Natural killer cell treated with Interleukin-12 subunit alpha and Interleukin-12 subunit beta and Interleukin-15 and Interleukin-18, amount 100 ng/mL, for 72 hours (primary cell): ENCODE data around the gene PGP. TPM values are rescaled to one million over a fixed set of nuclear protein-coding genes. Genes with fewer than 3 reads are reported as not detected.

Source experiments
- ATAC-seq, 2 donors: fragments of 150-1000 bp; cut with Tn5 transposase in 1 of 2; sonication (Bioruptor Pico), chemical (Tn5 transposase) in 1 of 2; 2 replicates each; pipeline ENCODE4 v1.10.0; 2021
- DNase-seq: peaks from one replicate; pipeline ENCODE4 v3.0.0; 2022; ENCODE audit warnings: low spot score
- H3K27ac Mint-ChIP-seq, 2 donors: 1 replicate in 1 of 2; 2 replicates in 1 of 2; pipeline ENCODE4 v1.8.0; 2022; ENCODE audit warnings: mixed read lengths in 2 of 2, mild to moderate bottlenecking in 1 of 2, moderate library complexity in 1 of 2
- H3K27me3 Mint-ChIP-seq, 2 donors: 1 replicate in 1 of 2; 2 replicates in 1 of 2; pipeline ENCODE4 v1.8.0; 2022; ENCODE audit warnings: mixed read lengths in 2 of 2
- H3K36me3 Mint-ChIP-seq: one replicate; pipeline ENCODE4 v1.8.0; 2022; ENCODE audit warnings: mixed read lengths
- H3K4me1 Mint-ChIP-seq, 2 donors: 1 replicate in 1 of 2; 2 replicates in 1 of 2; pipeline ENCODE4 v1.8.0; 2022; ENCODE audit warnings: low read depth in 2 of 2, mixed read lengths in 2 of 2, mild to moderate bottlenecking in 1 of 2
- H3K4me3 Mint-ChIP-seq: one replicate; pipeline ENCODE4 v1.8.0; 2022; ENCODE audit warnings: mixed read lengths
- H3K9me3 Mint-ChIP-seq: 2 replicates; pipeline ENCODE4 v1.8.0; 2022; ENCODE audit warnings: mixed read lengths
- total RNA-seq, 2 donors: library from RNA; stranded (reverse); gene quantifications; one replicate each; pipeline ENCODE4 v1.2.3, GENCODE V29; 2022

Gene PGP
- total RNA-seq, 2 donors from 2014 or later: 18.8 to 39.8 TPM

DNA sequence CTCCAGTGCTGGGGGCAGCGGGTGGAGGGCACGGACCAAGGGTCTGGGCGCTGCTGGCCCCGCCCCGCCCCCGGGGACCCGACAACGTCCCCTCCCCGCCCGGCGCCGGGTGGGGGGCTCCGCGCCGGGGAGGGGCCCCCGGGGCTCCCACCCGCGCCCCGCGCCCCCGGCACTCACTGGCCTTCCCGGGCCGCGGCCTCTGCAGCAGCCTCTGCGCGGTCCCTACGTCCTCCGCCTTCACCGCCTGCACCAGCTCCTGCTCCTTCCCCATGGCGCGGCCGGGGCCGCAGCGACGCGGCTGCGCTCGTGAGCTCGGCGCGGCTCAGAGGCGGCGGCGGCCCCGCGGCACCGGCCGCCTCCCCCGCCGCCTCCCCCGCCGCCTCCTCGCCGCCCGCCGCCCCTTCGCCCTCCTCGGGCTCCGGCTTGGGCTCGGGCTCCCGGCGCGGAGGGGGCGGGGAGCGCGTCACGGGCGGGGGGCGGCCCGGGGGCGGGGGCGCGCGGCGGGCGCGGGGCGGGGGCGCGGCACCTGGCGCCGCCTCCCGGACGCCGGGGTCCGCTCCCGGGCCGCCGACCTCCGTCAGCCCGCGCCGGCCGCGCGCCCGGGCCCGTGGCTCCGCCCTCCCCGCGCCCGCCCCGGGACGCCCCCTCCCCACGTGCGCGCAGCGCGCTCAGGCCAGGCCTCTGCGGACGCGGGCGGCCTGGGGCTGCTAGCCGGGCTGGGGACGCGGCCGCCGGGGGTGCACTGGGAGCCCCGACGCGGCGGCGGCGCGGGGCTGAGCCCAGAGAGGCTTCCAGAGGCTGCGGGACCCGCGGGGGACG is 18.3 kb downstream of the PGP start, which contains the start of gene CASKIN1:
CASKIN1 (minus strand) TSS at position 444 of the 819 bp plus-strand sequence; CDS start at position 271, 173 bp downstream.
- Mint-ChIP-seq H3K36me3 (no peaks in the 10 kb centered on the region), H3K4me3 (peak within 1 kb of the TSS; percentile 20), H3K27me3 (peaks cover 7 to 18% of the 10 kb centered on the region in 2 donors), H3K27ac (no peak within 1 kb of the TSS), H3K9me3 (no peaks in the 10 kb centered on the region), H3K4me1 (no peaks in the 10 kb centered on the region)
- ATAC-seq (peak in 1 of 2 donors; percentile 52), DNase-seq (no peak)

DNA sequence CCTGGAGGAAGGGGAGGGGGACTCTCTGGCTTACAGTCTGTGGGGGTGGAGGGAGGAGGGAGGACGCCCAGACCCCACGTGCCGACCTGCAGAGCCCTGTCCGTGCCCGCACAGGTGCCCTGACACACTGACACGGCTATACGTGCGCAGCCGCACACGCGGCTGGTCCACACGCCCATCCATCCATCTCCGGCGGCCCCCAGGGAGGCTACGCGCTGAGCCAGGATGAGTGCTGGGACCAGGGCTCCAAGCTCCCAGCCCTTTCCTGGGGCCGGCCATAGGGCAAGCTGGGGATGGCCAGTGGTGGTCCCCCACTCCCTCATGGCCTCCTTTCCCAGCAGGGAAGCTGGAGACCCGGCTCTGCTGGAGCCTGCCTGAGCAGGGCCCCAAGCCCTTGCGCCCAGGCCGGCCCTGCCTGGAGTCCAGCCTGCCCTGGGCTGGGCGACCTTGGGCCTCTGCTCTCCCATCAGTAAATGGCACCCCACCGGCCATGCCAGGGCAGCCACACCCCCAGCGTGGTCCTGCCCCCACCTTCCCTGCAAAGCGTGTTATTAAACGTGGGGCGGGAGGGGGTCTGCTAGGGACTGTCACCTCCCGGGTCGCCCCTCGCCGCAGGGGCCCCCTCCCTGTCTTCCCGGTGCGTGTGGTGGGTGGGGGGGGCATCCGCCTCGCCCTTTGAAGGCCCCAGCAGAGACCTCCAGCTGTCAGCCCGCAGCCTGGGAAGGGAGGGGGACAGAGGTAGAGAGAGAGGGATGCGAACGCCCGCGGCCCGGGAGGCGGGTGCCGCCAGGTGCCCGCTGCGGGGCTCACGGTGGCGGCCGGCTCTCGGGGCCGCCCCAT is 19.1 kb downstream of the PGP start:
- no peaks in the 10 kb centered on the region for H3K4me1 Mint-ChIP-seq
- H3K27me3 Mint-ChIP-seq: peaks cover 7 to 18% of the 10 kb centered on the region in 2 donors
- H3K4me3 Mint-ChIP-seq: no peak overlapping the region
- no peak for ATAC-seq
- H3K27ac Mint-ChIP-seq: no peak overlapping the region
- H3K9me3 Mint-ChIP-seq: no peaks in the 10 kb centered on the region
- H3K36me3 Mint-ChIP-seq: no peaks in the 10 kb centered on the region
- no peak for DNase-seq

DNA sequence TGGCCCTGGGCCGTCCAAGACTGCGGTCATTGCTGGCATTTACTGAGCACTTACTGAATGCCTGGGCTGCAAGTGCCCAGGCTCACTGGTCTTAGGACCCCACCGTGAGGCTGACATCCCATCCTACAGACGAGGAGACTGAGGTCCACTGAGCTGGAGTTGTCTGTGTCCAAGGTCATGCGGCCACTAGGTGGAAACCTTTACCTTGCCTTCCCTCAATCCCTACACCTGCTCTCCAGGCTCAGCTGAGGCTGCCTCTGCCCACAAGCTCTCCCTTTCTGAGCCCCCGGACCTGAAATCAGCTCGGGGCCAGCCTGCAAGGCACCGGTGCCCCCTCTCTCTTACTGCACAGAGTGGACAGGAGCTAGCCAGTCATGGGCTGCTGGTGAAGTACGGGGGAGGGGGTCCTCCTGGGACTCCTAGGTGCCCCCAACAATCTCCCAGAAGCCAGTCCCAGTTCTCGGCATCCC is 19.8 kb downstream of the PGP start:
- Mint-ChIP-seq H3K4me3 (no peak overlapping the region), H3K36me3 (no peaks in the 10 kb centered on the region), H3K27me3 (peaks cover 7 to 18% of the 10 kb centered on the region in 2 donors), H3K9me3 (no peaks in the 10 kb centered on the region), H3K4me1 (no peaks in the 10 kb centered on the region), H3K27ac (no peak overlapping the region)
- ATAC-seq (peak in 1 of 2 donors; percentile 44), DNase-seq (no peak)

DNA sequence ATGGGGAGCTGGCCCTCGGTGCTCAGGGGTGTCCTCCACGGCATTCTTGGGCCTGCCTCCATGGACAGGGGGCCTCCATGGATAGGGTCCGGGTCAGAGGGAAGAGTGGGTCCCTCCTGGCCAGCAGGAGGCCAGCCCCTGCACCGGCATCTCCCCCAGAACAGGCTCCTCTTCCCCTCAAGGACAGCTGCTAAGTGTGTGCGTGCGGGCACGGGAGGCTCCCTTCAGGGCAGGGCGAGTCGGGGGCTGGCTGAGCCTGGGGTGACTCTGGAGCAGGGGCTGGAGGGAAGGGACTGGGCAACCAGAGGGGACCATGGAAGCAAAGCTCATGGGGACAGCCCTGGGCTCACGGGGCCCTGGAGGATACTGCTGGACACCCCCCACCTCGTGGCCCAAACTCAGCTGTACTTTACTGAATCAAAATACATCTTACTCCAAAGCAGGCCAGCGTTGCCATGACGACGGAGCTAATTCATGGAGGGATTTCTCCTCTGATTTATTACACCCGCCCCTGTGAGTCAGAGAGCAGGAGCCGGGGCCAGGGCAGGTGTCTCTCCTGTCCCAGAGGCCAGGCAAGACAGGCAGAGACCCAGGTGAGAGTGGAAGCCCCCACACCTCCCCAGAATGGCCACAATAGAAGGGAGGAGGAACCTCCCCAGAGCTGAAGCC is 20.3 kb downstream of the PGP start:
- no peak overlapping the region for H3K27ac Mint-ChIP-seq
- no peaks in the 10 kb centered on the region for H3K9me3 Mint-ChIP-seq
- H3K36me3 Mint-ChIP-seq: no peaks in the 10 kb centered on the region
- no peaks in the 10 kb centered on the region for H3K4me1 Mint-ChIP-seq
- ATAC-seq: no peak
- H3K27me3 Mint-ChIP-seq: peaks cover 7 to 18% of the 10 kb centered on the region in 2 donors
- no peak for DNase-seq
- H3K4me3 Mint-ChIP-seq: no peak overlapping the region

DNA sequence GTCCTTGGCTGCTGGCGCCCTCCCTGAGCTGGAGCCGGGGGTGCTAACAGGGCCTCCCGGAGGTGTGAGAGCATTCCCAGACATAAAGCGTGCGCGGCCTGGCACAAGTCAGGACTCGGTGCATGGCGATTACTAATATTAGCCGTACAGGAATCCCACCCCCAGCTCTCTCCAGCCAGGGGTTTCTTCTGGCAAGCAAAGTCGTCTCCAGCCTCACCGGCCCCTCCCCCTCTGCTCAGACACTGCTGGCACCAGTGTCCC is 23.3 kb downstream of the PGP start:
- ATAC-seq: no peak
- Mint-ChIP-seq H3K27me3 (peaks cover 0 to 8% of the 10 kb centered on the region in 2 donors), H3K4me3 (no peak overlapping the region), H3K27ac (no peak overlapping the region), H3K9me3 (no peaks in the 10 kb centered on the region), H3K36me3 (no peaks in the 10 kb centered on the region), H3K4me1 (no peaks in the 10 kb centered on the region)
- no peak for DNase-seq

DNA sequence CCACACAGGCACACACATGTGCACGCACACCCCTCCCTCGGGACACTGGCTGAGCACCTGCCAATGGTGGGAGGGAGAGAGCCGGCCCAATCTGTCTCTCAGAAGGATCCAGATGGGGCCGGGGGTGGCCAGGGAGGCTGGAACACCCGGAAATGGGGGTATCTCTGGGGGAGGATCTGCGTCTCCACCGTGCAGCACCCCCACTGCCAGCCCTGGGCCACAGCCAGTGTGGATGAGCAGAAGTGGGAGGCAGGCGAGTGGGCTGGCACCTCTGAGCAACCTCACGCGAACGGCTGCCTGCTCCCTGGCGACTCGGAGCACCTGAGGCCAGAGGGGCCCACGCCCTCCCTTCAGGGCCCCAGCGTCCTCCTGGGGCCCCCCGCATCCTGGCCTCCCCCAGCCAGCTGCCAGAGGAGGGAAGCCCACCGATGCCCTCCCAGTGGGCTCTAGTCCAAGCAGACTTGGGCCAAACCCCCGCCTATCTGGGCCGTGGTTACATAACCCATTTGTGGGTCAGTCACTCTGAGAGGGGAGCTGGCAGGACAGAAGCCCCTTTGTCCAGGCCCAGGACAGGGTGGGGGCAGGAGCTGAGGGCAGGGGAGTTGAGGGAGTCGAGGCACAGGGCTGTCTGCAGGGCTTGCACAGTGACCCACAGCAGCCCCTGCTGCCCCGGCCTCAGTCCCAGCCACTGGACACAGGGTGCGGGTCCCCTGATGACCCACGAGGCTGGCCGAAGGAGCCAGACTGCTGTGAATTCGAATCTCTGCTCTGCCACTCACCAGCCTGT is 23.8 kb downstream of the PGP start:
- no peaks in the 10 kb centered on the region for H3K36me3 Mint-ChIP-seq
- no peaks in the 10 kb centered on the region for H3K9me3 Mint-ChIP-seq
- DNase-seq (no peak), ATAC-seq (no peak)
- no peak overlapping the region for H3K4me3 Mint-ChIP-seq
- no peak overlapping the region for H3K27ac Mint-ChIP-seq
- H3K27me3 Mint-ChIP-seq: peaks cover 0 to 8% of the 10 kb centered on the region in 2 donors
- no peaks in the 10 kb centered on the region for H3K4me1 Mint-ChIP-seq

DNA sequence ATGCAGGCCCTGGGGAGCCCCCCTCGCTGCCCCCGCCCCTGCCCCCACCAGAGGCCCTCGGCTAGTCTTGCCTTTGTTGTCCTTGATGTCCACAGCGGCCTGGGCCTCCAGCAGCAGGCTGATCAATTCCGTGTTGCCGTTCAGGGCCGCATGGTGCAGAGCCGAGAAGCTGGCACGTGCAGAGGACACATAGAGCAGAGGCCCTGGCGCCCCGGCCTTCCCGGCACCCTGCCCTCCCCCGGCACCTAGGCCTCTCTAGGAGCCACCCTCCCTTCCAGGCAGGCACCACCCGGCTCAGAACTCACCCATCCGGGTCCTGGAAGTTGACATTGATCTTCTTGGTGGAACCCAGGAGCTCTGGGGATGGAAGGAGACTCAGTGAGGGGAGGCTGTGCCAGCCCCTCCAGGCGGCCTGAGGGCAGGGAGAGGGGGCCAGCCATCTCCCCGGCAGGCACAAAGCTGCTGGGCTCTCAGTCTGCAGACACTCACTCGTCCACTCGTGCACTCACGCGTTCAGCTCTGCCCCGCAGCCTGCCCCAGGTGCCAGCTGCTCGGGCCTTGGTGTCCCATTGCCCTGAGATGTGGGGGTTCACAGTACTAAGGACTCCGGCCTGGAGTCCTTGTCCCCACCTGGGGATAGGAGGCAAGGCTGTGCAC is 24.5 kb downstream of the PGP start:
- Mint-ChIP-seq H3K27ac (no peak overlapping the region), H3K27me3 (peaks cover 0 to 8% of the 10 kb centered on the region in 2 donors), H3K4me3 (no peak overlapping the region), H3K9me3 (no peaks in the 10 kb centered on the region), H3K4me1 (no peaks in the 10 kb centered on the region), H3K36me3 (no peaks in the 10 kb centered on the region)
- no peak for ATAC-seq
- DNase-seq: no peak

DNA sequence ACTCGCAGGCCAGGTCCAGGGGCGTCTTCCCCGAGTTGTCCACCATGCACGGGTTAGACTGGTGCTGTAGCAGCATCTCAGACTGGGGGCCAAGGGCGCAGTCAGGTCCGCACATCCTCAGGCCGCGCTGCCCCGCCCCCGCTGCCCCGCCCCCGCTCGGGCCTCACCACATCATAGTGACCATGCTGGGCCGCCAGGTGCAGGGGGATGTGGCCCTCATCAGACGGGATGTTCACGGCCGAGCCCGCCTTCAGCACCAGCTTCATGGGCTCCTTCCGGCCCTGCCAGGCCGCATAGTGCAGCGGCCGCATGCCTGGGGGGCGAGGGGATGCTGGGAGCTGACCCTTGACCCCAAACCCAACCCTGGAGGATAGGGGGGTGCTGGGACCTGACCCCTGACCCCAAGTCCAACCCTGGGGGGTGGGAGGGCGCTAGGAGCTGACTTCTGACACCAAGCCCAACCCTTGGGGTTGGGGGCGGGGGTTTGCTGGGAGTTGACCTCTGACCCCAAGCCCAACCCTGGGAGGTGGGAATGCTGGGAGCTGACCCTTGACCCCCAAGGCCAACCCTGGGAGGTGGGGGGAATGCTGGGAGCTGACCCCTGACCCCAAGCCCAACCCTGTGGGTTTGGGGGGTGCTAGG is 25.3 kb downstream of the PGP start:
- no peak overlapping the region for H3K27ac Mint-ChIP-seq
- no peaks in the 10 kb centered on the region for H3K9me3 Mint-ChIP-seq
- H3K4me1 Mint-ChIP-seq: no peaks in the 10 kb centered on the region
- no peak for ATAC-seq
- no peak overlapping the region for H3K4me3 Mint-ChIP-seq
- H3K27me3 Mint-ChIP-seq: peaks cover 0 to 3% of the 10 kb centered on the region in 2 donors
- no peaks in the 10 kb centered on the region for H3K36me3 Mint-ChIP-seq
- DNase-seq: no peak

DNA sequence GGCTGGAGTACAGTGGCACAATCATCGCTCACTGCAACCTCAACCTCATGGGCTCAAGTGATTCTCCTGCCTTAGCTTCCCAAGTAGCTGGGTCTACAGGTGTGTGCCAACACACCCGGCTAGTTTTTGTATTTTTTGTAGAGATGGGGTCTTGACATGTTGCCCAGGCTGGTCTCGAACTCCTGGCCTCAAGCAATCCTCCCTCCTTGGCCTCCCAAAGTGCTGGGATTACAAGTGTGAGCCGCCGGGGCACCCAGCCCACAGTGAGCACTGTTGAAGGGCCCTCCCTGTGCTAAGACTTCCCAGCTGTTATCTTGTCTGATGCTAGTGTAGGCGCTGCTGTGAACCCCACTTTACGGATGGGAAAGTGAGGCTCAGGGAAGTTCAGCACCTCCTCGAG is 26.2 kb downstream of the PGP start:
- Mint-ChIP-seq H3K4me3 (no peak overlapping the region), H3K9me3 (no peaks in the 10 kb centered on the region), H3K27me3 (peaks cover 0 to 3% of the 10 kb centered on the region in 2 donors), H3K36me3 (no peaks in the 10 kb centered on the region), H3K27ac (no peak overlapping the region), H3K4me1 (no peaks in the 10 kb centered on the region)
- DNase-seq (no peak), ATAC-seq (no peak)

DNA sequence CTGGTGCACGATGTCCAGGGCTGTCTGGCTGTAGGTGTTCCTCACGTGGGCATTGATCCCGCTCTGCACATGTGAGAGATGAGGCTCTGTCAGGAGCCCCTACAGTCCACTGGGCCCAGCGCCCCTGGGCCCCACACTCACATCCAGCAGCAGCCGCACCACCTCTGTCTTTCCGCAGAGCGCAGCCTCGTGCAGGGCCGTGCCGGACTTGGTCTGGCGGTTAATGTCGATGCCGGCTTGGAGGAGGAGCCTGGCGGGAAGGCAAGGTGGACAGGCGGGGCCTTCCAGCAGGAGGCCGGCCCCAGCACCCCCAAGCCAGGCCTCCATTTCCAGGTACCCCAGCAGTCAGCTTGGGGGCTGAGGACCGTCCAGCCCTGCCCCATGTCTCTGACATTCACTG is 27.4 kb downstream of the PGP start:
- Mint-ChIP-seq H3K36me3 (no peaks in the 10 kb centered on the region), H3K27ac (no peak overlapping the region), H3K9me3 (no peaks in the 10 kb centered on the region), H3K4me1 (peaks cover 0 to 2% of the 10 kb centered on the region in 2 donors), H3K4me3 (no peak overlapping the region), H3K27me3 (no peaks in the 10 kb centered on the region)
- DNase-seq (no peak), ATAC-seq (no peak)

DNA sequence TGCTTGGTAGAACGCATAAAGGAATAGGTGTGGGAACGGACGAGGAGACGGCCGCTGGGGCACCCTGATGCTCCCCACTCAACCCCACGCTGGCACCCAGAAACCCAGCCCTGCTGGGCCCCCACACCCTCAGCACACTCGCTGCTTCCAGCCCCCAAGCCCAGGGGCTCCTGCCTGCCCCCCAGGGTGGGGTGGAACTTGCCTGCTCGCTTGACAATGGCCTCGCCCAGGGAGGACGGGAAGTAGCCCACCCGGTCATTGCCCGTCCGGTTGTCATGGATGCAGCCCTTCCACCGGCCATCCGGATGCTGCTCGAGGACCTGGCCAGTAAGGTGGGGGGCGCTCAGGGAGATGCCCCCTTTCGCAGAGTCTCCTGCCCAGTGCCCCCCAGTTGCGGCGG is 28.1 kb downstream of the PGP start:
- Mint-ChIP-seq H3K27ac (no peak overlapping the region), H3K36me3 (no peaks in the 10 kb centered on the region), H3K4me1 (peaks cover 0 to 4% of the 10 kb centered on the region in 2 donors), H3K9me3 (no peaks in the 10 kb centered on the region), H3K27me3 (no peaks in the 10 kb centered on the region), H3K4me3 (no peak overlapping the region)
- ATAC-seq (no peak), DNase-seq (no peak)

DNA sequence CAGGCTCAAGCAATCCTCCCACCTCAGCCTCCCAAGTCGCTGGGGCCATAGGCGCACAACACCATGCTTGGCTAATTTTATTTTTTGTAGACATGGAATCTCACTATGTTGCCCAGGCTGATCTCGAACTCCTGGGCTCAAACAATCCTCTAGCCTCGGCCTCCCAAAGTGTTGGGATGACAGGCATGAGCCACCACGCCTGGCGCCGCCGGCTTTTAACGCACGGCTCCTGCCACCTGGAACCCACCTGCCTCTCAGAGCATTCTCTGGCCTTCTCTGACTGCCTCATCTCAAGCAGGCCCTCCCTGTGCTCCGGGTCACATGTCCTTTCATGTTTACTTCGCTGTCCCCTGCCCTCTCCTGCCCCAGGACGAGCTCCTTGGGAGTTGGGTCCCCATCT is 28.6 kb downstream of the PGP start:
- no peak overlapping the region for H3K27ac Mint-ChIP-seq
- ATAC-seq (no peak), DNase-seq (no peak)
- no peak overlapping the region for H3K4me3 Mint-ChIP-seq
- no peaks in the 10 kb centered on the region for H3K27me3 Mint-ChIP-seq
- H3K9me3 Mint-ChIP-seq: no peaks in the 10 kb centered on the region
- H3K36me3 Mint-ChIP-seq: no peaks in the 10 kb centered on the region
- H3K4me1 Mint-ChIP-seq: peaks cover 0 to 4% of the 10 kb centered on the region in 2 donors
